Hematopoietic multipotent progenitor cell treated with erythropoietin and hydrocortisone succinate and interleukin-3 and kit ligand, for 8 days (in vitro differentiated cells): ENCODE results near the gene RBM25.
"Not testable (repeated sequence)": the region's sequence is repeated elsewhere in the genome, so short reads cannot be mapped to it uniquely, and the experiment has no call there.

ENCODE experiments used
- DNase-seq: peaks from one replicate; pipeline ENCODE4 v3.0.0-alpha.2; 2015

RBM25 gene

DNA sequence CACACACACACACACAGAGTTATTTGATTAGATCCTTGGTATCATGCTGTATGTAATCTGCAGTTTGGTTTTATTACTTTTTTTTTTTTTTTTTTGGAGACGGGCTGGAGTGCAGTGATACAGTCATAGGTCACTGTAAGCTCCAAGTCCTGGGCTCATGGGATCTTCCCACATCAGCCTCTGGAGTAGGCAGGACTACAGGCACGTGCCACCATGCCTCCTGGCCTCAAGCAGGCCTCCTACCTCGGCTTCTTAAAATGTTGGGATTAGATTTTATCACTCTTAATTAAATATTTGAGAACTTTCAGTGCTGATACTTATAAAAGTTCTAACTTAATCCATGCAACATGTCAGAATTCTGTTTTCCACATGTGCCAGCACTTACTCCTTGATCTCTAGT lies 46.7 kb downstream of the RBM25 start:
- no peak for DNase-seq

DNA sequence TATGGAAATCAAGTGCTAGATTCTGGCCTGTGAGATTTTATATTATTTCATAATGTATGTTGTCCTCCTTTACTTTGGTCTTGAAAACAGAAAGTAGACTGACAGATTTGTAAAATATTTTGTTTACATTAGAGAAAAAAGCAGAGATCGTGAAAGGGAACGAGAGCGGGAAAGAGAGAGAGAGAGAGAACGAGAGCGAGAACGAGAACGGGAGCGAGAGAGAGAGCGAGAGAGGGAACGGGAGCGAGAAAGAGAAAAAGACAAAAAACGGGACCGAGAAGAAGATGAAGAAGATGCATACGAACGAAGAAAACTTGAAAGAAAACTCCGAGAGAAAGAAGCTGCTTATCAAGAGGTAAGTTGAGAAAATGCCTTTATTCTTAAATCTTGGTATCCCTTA lies 47.4 kb downstream of the RBM25 start:
- no peak for DNase-seq

DNA sequence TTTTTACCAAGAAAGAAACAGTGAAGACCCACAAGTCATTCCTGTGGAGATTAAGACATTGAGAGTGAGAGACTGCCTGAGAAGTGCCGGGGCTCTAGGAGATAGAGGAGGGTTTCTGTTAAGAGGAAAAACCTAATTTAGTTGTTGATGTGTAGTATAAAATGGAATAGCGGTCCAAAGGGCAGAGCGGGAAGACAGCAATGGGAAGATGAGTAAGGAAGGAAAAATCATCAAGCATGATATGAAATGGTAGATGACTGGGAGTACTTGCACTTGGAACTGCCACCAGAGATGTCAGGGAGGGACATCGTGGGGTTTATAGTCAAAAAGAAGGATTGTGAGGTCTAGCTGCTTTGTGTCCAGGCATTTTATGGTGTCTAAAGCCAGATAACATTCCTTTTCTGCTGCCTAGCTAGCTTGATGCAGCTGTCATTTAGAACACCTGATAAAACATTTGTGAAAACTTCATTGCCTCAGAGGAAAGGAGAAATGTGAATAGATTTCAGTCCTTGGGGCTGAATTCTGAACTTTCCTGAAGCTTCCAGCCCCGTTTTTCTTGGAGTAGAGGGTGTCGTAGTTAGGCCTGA lies 57.8 kb downstream of the RBM25 start:
- no peak for DNase-seq

DNA sequence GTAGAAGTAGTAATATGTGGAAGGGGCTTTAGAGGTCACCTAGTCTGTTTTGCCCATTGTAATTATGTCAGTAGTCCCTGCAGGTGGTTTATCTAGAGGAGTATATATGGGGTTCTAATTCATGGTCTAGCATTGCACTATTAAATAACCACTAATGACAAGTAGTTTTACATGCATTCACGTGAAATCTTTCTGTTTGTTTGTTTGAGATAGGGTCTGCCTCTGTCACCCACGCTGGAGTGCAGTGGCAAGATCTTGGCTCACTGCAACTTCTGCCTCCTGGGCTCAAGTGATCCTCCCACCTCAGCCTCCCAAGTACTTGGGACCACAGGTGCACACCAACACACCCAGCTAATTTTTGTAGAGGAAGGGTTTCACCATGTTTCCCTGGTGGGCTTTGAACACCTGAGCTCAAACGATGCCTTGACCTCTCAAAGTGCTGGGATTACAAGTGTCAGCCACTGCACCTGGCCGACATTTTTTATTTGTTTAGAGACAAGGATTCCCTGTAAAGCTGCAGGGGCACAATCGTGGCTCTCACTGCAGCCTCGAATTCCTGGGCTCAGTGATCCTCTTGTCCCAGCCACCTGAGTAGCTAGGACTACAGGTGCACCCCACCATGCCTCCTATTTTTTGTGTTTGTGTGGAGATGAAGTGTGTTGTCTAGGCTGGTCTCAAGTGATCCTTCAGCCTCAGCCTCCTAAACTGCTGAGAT lies 66.0 kb downstream of the RBM25 start:
- no peak for DNase-seq

DNA sequence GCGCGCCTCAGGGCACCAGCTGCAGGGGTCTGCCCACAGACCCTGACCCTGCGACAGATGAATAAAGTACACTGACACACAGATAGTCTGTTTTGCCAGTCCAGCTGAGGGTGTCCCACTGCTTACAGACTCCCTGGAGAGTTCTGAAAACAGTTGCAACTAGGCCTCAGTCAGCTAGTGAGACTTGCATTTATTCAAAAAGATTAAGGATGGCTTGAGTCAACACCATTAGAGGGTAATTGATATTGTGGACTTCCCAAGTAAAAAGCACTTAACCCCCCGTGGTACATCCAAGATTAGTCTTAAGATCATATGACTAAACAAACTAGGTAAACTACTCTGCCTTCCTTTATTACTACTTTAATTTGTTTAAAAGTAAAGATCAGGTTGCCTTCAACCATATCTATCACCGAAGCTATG lies 66.8 kb downstream of the RBM25 start:
- no peak for DNase-seq

DNA sequence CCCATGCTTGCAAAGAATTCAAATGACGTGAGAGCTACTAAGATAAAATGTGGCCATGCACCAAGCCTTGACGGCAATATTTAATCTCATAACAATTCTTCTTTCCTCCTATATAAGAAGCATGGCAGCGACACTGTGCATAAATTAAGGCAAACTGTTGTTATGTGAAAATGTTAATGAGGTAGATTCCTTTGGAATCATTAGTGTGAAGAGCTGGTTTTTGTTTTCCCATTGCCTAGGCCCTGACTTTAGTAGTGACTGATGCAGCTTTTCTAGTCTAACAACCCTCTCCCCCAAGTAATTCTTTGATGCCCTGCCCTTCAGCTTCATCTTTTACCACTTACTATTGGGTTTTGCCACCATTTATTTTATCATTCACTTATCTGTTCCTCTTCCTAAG lies 67.4 kb downstream of the RBM25 start:
- no peak for DNase-seq

DNA sequence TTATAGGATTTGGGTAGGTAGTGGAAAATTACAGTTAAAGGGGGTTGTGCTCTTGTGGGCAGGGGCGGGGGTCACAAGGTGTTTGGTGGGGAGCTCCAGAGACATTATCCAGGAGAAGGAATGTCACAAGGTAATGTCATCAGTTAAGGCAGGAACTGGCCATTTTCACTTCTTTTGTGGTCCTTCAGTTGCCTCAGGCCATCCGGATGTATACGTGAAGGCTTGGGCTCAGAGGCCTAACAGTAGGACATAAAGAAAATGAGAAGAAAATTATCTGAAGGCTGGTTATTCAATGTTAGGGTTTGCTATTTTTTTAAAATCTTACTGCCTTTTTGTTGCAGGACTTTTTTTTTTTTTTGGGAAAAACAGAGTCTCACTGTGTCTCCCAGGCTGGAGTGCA lies 75.5 kb downstream of the RBM25 start:
- DNase-seq, result no peak

DNA sequence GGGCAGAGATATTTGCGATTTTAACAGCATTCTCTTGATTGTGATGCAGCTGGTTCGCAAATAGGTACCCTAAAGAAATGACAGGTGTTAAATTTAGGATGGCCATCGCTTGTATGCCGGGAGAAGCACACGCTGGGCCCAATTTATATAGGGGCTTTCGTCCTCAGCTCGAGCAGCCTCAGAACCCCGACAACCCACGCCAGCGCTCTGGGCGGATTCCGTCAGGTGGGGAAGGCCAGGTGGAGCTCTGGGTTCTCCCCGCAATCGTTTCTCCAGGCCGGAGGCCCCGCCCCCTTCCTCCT lies 77.7 kb downstream of the RBM25 start:
- no peak for DNase-seq

DNA sequence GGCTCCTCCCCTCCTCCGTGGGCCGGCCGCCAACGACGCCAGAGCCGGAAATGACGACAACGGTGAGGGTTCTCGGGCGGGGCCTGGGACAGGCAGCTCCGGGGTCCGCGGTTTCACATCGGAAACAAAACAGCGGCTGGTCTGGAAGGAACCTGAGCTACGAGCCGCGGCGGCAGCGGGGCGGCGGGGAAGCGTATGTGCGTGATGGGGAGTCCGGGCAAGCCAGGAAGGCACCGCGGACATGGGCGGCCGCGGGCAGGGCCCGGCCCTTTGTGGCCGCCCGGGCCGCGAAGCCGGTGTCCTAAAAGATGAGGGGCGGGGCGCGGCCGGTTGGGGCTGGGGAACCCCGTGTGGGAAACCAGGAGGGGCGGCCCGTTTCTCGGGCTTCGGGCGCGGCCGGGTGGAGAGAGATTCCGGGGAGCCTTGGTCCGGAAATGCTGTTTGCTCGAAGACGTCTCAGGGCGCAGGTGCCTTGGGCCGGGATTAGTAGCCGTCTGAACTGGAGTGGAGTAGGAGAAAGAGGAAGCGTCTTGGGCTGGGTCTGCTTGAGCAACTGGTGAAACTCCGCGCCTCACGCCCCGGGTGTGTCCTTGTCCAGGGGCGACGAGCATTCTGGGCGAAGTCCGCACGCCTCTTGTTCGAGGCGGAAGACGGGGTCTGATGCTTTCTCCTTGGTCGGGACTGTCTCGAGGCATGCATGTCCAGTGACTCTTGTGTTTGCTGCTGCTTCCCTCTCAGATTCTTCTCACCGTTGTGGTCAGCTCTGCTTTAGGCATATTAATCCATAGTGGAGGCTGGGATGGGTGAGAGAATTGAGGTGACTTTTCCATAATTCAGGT lies 78.3 kb downstream of the RBM25 start, which contains the start of gene PSEN1:
TSS of gene PSEN1 (plus strand) at position 121 of the 839 bp plus-strand sequence. CDS start 11,513 bp downstream, outside the sequence.
- DNase-seq, result peak; percentile 89

DNA sequence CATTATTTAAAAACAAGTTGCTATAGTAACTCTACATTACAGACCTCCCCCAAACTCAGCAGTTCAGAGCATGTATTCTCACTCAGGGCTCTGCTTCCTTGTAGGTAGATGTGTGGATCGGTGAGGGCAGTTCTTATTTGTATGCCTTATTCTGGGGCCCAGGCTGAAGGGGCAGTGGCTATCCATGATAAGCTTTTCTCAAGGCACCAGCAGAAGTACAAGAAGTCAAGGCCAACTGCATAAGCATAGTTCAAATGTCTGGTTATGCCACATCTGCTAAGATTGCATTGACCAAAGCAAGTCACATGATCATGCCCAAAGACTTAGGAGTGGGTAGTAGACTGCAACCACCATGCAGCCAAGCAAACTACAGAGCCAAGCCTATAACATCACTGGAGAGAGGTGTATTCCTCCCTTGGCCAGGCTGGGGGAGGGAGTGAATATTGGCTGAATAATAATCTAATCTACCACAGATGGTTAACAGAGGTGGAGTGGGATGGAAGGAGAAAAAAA lies 82.5 kb downstream of the RBM25 start:
- DNase-seq, result peak; percentile 11

DNA sequence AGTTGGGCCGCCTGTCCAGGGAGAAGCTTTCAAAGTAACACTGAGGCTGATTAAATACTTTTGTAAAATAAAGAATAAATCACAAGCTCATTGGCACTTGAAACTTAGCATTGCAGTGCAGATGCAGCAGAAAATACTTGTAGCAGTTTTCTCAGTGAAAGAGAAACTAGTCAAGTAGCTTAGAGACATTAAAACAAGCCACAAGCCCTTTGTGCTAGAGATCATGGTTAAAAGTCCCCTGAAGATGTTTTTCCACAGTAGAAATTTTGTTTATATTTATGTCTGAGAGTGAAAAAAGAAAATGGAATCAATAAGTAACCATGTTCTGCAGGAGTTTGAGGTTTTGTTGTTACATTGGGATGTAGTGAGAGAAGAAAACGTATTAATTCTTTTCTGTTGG lies 83.9 kb downstream of the RBM25 start:
- no peak for DNase-seq

DNA sequence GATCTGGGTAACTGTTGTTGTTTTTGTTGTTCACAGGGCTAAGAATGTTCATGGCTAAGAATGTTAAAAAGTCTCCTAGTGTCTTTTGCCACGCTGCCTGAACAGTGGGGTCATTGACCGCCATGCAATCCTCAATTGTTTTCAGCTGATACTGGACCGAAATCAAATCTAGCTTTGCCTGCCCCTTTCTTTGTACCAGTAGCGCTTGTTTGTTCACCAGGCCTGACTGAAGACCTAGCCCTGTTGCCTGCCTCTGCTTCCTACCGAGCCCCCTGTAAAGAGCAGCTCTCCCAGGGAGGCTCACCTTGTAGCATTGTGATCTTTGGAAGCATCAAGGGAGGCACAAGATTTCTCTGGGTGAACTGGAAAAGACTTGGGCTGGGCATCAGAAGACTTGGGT lies 84.7 kb downstream of the RBM25 start:
- DNase-seq, result no peak

DNA sequence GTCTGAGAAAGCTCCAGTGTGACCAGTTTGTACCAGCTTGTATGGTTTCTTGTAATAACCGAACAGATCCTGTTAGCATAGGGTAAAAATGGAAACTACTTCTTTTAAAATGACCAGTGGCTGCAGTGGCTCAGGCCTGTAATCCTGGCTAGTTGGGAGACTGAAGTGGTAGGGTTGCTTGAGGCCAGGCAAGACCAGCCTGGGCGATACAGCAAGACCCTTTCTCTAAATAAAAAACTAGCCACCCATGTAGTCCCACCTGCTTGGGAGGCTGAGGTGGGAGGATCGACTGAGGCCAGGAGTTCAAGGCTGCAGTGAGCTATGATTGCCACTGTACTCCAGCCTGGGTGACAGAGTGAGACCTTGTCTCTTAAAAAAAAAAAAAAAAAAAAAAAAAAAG lies 85.3 kb downstream of the RBM25 start:
- DNase-seq, result no peak

DNA sequence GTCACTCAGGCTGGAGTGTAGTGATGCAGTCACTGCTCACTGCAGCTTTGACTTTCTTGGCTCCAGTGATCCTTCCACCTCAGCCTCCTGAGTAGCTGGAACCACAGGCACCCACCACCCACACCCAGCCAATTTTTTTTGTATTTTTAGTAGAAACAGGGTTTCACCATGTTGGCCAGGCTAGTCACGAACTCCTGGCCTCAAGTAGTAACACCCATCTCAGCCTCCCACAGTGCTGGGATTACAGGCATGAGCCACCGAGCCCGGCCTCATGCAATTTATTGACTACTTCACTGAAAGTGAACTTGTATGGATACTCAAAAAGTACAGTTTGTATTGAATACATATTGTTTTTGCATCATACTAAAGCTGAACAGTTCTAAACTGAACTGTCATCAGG lies 87.0 kb downstream of the RBM25 start:
- DNase-seq, result no peak

DNA sequence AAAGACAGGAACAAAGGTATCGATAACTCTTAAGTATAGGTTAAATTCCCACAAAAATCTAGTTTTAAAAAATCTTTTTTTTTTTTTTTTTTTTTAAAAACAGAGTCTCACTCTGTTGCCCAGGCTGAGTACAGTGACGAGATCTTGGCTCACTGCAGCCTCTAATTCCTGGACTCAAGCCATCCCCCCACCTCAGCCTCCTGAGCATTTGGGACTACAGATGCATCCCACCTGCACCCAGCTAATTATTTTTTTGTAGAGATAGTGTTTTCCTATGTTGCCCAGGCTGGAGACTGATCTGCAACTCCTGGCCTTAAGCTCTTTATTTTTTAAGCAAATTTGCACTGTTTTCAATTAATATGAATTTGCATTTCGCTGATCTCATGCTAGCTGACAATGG lies 87.8 kb downstream of the RBM25 start:
- DNase-seq, result no peak

DNA sequence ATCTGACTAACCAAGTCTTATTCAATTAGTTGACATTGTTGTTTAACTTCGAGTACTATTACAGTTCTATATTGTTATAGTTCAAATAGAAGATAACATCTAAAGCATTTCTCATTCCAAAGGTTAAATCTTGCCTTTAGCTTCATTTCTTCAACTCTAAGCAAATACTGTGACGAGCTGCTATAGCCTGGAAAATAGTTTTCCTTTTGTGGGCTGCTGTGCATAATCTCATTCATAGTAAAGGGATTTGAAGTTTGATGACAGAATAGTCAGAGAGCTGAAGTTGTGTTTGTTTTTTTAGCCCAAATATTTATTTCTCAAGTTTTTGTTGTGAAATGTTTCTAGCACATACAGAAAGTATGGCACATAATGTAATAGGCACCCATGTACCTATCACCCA lies 91.4 kb downstream of the RBM25 start:
- DNase-seq, result no peak

DNA sequence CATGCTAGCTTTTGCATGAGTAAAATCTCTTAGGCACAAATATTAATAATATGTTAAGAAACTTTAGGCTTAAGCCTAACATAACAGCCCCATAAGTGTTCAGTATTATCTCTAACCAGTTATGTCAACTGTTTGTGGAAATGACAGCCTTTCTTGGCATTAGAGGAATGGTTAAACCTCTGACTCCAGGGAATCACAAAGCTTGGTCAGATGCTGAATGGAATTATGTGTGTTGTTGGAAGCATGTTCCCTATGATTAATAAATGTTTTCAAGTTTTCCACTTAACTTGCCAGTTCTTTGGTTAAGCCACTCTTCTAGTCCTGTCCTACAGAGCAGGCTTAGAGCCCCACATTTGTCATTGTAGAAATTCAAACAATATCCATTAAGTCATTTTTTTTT lies 94.9 kb downstream of the RBM25 start:
- no peak for DNase-seq

DNA sequence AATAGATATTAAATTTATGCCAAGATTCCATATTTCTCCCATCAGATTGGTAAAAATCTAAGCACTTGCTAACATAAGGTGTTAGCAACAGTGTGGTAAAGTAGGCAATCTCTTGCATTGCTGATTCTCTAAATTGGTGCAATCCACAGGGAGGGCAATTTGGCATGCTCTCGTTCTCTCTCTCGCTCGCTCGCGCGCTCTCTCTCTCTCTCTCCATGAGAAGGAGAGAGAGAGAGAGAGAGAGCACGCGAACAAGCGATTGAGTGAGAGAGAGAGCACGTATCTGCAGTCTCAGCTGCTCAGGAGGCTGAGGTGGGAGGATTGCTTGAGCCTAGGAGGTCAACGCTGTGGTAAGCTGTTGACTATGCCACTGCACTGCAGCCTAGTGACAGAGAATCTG lies 103.9 kb downstream of the RBM25 start:
- no peak for DNase-seq

DNA sequence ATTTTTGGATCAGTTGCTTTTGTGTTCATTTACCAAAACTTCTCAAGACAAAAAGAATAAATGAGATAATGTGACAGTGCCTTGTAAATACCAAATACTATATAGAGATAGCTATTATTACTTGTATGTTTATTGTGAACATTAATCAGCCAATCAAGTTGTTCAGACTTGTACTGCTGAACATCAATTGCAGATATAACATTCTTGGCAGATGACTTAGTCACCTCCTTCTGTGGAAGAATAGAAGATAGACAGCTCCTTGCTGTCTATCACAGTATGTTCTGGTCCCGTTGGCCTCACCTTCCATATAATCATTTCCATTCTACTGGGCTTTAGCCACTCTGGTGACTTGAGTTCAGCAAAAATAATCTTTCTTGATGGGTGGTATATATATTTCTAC lies 108.1 kb downstream of the RBM25 start:
- DNase-seq, result no peak

DNA sequence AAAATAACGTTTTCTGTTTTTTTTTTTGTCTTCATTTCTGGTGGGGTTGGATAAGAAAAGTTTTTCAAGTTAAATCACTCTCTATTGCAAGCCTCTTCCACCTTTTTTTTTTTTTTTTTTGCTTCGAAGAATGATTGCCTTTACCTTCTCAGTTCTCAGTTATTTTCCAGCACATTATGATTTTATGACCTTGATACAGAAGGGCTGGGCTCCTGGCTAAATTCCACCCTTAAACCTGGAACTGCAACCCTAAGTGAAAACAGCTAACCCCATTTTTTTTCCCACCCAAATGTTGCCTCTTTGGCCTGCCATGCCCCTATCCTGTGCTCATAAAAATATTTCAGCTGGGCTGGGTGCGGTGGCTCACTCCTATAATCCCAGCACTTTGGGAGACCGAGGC lies 109.4 kb downstream of the RBM25 start:
- no peak for DNase-seq

DNA sequence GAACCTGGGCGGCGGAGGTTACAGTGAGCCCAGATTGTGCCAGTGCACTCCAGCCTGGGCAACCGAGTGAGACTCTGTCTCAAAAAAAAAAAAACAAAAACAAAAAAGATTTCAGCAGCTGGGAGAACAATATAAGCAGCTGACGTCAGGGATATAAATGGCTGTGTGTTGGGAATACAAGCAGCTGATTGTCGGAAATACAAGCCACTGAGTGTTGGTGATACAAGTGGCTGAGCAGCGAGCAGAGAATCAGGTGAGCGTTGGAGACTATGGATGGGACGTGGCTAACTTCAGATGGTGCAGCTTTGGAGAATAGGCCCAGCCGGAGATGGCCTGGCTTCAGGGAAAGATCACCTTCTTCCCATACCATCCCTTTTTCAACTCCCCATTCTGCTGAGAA lies 109.9 kb downstream of the RBM25 start:
- no peak for DNase-seq

DNA sequence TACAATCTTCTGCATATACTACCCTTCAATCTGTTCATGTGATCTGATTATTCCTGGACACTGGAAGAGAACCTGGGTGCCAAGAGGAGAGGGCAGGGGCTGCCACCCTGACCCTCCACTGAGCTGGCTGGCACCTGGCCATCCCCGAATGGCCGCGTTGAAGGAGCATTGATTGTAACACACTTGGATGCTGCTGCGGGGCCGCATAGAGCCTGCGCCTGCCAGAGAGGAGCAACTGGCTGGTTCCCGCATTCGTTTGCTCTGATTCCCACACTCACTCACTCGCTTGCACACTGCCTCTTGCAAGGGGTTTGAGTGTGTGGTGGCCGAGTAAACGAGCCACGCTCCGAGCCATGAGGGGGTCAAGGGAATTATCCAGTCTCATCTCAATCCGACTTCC lies 110.4 kb downstream of the RBM25 start:
- no peak for DNase-seq

DNA sequence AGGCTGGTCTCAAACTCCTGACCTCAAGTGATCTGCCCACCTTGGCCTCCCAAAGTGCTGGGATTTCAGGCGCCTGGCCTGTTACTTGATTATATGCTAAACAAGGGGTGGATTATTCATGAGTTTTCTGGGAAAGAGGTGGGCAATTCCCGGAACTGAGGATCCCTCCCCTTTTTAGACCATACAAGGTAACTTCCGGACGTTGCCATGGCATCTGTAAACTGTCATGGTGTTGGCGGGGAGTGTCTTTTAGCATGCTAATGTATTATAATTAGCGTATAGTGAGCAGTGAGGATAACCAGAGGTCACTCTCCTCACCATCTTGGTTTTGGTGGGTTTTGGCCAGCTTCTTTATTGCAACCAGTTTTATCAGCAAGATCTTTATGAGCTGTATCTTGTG lies 111.5 kb downstream of the RBM25 start:
- DNase-seq, result not testable (repeated sequence)

DNA sequence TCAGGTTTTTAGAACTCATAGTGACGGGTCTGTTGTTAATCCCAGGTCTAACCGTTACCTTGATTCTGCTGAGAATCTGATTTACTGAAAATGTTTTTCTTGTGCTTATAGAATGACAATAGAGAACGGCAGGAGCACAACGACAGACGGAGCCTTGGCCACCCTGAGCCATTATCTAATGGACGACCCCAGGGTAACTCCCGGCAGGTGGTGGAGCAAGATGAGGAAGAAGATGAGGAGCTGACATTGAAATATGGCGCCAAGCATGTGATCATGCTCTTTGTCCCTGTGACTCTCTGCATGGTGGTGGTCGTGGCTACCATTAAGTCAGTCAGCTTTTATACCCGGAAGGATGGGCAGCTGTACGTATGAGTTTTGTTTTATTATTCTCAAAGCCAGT lies 112.4 kb downstream of the RBM25 start:
- DNase-seq, result no peak
